ENCODE results near the gene GNA14.
"Not testable (repeated sequence)": the region's sequence is repeated elsewhere in the genome, so short reads cannot be mapped to it uniquely, and the experiment has no call there.

GNA14 gene

DNA sequence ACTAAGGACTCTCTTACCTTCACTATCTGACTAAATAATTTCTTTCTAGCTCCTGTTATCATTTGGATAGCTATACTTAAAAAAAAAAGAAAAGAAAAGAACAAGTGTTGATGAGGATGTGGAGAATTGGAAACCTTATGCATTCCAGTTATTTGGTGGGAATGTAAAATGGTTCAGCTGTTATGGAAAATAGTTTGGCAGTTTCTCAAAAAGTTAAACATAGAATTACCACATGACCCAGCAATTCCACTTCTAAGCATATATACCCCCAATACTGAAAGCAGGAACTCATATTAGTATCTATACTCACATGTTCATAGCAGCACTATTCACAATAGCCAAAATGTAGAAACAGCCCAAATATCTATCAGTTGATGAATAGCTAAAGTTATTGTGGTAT lies 61.1 kb downstream of the GNA14 start:
- no peak for DNase-seq

DNA sequence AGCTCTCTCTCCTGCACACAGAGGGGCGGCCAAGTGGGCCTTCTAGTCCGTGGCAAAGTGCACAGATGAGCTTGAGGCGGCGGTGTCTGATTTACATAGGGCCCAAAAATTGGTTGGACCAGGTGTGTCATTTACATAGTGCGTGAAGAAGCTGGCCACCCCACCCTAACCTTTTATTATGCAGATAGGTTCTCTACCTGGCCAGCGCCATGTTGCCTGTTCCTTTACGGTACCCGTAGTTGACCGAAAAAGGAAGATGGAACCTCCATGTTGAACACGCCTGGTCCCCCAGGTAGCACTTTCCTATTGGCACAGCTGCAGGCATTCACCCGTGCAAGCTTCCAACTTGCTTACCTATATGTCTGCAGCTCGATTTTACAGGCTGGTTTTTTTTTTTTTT lies 61.5 kb downstream of the GNA14 start:
- no peak for DNase-seq

DNA sequence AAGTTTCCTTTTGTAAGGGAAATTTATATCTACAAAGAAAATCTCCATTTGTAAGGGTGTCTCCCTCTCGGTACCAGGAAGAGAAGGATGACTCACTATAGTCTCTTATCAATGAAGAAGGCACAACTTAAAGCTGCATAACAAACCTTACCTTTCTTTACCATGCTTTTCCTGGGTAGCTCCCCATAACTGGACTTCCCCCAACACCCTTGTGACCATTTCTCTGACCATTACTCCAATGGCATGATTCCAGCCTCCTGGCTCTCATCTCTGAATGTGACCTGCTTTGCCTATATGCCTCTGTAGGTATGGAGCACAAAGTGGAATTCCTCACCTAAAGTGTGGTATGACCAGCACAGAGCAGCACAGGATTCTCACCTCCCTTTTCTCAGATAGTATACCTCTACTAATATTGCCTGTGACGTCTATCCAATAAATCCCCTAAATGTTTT lies 62.8 kb downstream of the GNA14 start:
- DNase-seq, result no peak

DNA sequence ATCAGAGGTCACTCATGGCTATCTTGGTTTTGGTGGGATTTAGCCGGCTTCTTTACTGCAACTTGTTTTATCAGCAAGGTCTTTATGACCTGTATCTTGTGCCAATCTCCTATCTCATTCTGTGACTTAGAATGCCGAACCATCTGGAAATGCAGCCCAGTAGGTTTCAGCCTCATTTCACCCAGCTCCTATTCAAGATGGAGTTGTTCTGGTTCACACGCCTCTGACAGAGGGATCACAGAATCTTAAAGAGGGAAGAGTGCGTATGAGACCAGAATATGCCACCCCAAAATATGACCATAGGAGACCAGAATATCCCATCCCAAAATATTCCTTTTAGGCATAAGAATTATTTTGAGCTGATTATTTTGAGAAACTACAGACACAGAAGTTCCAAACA lies 63.2 kb downstream of the GNA14 start:
- DNase-seq, result not testable (repeated sequence)

DNA sequence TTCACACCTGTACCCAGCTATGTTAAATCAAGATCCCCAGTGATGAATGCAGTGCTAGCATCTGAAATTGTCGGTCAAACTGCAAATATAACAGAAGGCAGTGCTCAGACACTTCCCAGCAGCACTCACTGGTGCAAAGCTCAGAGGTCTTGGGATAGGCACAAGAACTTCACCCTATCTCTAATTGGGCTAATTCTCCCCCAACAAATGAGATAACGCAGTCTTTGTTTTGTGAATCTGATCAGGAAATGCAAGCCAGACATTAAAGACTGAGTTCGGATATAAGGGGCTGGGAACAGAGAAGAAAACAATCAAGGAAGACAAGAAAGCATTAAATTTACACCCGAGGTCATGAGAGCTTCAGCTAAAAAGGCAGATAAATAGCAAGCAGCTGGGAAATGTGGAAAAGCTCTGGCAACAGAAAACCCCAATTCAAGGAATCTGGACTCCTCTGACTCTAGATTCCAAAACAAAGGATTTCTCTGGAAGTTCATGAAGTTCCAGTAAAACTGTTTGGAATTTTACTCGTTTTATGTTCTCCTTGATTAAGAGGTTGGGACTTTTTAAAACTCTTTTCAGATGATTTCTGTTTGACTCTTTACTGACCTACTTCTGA lies 65.1 kb downstream of the GNA14 start:
- DNase-seq, result no peak

DNA sequence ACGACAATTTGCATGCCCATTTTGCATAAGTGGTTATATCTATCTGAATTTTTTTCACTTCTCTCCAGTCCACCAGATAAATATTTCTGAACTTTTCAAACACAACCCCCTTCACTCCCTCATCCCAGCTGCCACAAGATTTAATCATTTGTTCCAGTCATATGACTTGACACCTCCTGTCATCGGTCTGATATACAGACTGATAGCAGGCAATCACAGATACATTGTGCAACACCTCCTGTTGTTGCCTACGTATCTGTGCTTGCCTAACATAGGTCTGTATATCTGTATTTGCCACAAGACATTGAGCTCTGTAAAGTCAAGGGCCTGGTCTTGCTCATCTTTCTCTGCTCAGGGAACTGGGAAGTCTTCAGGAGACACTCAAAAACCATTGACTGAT lies 65.6 kb downstream of the GNA14 start:
- no peak for DNase-seq

DNA sequence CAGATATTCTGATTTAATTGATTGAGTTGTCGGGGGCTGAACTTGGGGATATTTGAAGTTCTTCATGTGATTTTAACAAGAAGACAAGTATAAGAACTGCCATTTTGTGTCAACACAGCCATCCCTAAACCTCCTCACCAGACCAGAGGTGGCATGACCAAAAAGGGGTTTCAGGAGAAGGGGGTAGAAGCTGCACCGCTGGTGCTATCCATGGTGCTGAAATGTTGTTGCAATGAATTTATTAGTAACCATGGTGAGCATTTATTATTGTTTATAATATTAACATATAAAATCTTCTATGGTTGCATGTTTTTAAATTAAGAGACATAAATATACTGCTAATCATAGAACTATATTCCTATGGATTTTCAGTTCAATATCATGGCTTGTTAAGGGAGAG lies 72.3 kb downstream of the GNA14 start:
- DNase-seq, result no peak

DNA sequence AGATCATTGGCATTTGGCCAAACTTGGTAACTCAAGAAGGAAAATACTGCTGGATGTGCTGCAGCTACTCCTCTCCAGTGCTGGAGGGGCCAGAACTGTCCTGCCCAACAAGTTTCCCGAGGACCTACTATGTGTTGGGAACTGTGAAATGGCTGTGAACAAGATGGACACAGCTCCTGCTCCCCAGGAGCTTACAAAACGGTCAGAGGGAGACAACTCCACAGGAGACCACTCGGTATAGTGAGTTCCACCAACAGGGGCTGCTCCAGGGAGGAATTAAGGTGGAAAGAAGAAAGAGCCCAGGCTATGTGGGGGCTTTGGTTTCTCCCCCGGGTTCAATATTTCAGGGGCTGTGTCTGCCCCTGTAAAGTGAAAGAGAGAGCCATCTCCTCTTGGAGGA lies 78.8 kb downstream of the GNA14 start:
- DNase-seq, result no peak

DNA sequence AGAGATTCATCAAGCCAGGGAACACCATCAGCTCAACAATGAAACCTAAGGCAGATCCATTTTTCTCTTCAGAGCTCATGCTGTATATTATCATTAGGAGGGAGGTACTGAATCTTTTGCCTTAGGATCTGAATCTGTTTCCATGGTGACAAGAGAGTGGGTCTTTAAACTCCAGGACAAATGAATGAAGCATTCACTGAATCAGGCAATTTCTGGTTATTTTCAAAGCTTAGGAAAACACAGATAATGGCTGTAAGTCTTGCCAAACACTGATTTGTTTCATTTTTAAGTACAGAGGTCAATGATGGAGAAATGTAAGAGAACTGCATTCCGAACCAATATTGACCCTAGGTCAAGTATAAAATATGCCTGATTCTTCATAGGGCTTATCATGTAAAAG lies 84.9 kb downstream of the GNA14 start:
- no peak for DNase-seq

DNA sequence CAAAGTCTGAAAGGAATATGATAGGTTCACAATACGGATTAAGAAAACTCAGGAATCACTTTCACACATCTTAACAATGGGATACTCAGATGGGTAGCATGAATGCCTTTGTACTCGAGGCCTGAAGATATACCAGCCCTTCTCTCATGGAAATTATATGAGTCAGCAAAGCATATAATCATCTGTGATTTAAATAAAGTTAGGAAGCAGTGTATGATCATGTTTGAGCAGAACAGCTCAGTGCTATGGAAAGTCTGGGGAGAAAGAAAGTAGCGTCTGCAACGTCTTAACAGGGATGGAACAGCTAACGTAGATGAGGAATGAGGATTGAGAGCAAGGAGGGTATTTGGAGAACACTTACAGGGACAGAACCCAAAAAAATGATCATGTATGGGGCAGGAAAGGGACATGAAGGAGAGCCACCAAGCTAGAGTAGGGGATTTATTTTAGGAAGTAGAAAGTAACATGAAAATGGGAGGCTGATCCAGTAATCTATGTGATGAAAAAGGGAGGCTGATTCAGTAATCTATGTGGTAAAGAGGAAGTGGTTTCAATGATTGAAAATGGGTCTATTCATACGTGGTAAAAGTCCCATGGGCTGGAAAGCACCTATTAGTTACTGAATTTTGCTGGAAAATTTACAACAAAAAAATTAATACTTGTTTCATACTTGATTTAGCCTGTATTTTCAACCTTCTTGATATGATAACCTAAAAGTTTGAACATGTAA lies 85.9 kb downstream of the GNA14 start:
- no peak for DNase-seq

DNA sequence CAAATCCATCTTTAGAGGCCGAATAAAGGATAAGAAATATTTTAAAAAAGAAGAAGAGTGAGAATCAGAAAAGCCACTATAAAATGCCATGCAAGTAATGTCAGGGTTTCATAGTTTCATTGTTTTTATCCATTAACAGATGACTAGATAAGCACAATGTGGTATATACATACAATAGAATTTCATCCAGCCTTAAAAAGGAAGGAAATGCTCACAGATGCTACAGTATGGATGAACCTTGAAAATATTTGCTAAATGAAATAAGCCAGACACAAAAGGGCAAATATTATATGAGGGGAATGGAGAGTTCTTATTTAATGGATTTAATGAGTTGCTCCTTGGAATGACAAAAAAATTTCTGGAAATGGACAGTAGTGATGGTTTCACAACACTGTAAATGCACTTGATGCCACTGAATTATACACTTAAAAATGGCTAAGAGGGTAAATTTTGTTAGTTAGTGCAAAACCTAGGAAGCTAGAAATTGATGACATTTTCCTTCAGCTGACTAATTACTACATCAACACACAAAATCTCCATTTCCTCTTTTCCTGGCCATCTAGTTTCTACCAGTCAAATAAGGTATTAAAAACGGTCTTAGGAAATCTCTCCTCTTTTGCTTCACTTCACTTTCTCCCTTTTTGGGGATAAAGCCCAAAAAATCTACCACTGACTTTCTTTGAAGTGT lies 86.6 kb downstream of the GNA14 start:
- no peak for DNase-seq

DNA sequence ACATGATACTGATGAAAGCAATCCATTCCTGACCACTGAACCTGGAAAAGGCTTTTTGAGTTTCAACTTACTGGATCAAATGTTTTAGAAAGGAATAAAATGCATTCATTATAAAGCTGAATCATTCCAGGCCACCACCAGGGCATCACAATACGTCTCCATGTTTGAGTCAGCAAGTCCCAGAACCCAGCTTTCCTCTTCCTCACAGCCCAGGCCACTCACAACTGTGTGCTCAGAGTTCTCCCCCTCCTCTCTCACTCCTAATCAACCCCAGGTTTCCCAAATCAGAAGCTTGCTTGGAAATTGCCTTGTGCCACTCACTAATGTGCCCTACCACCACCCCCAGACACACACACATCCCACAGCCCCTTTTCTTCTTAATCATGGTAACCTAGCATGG lies 91.7 kb downstream of the GNA14 start:
- no peak for DNase-seq

DNA sequence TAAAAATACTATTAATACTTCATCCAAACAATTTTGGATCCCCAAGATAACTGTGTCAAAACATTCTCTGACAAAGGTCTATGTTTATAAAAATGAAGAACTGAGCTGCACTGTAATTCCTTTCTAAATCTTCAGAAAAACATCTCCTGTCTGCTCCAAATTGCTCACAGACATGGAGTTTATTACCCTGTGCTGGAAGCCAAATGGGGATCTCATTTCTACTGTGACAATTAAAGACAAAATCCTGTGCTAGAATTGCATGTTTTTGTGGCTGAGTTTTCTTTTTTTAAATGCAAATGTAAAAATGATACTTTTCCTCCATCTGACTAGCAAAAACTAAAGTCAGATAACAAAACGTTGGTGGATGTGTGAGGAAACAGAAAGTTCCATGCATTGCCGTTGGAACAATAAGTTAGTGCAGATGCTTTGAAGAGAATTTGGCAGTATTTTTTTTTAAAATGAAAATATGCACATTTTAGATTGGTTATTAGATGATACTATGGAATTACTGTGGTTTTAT lies 93.5 kb downstream of the GNA14 start:
- no peak for DNase-seq

DNA sequence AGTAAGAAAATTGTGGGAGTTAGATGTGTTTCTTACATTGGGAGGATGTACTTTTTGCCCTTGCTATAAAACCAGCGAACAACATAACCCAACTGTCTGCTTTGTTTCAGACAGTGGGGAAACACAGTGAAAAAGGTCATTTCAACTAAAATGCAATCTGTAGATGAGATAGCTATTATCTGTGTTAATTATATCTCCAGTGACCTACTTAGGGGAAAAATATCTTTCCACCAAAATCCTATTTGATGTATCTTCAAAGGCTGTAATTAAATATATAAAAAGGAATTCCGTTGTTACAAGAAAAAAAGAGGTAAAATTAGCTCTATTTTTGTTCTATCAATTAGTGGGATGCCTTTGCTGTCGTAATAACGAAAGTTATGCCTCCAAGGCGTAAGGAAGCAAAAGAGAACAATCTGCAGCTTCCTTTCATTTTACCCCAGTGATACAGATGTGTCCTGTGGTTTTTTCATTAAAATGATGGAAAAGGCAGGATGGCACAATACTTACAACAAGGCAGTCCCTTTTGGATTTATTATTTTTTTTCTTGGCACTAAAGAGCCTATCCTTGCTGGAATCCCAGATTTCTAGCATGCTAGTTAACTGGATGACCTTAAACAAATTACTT lies 100.9 kb downstream of the GNA14 start:
- no peak for DNase-seq

DNA sequence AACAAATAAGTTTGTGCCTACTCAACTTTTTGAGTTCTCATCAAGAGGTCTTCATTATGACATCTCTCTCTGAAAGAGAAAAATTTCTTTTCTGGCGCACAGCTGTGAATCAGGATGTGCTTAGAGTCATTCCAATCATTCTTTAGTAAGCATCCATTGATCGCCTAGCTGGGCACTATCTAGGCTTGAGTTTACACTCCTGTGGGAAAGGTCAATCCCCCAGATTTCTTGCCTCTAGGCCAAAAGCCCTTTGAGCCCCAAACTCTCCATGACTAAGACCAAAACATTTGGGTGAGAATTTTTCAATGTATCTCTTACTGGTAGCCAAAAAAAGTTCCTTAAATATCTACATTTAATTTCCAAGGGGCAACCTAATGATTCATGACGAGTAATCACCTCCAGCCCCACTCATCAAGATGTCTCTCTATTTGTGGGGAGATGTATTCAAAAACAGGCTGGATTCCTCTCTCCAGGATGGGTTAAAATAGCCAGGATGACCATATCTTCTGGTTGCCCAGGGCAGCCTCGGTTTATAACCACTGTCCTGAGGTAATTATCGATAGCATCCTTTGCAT lies 101.7 kb downstream of the GNA14 start:
- DNase-seq, result no peak

DNA sequence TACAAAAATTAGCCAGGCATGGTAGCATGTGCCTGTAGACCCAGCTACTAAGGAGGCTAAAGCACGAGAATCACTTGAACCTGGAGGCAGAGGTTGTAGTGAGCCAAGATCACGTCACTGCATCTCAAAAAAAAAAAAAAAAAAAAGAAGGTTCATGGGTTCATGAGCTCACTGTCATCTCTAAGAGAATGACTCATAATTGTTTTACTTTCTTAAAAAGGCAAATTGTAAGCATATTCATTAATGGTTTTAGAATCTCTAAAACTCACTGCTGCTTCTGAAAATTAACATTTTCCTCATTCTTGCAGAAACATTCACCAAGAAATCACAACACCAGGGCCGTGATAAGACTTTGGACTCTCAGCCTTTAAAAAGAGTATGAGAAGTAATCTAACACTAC lies 103.6 kb downstream of the GNA14 start:
- DNase-seq, result no peak

DNA sequence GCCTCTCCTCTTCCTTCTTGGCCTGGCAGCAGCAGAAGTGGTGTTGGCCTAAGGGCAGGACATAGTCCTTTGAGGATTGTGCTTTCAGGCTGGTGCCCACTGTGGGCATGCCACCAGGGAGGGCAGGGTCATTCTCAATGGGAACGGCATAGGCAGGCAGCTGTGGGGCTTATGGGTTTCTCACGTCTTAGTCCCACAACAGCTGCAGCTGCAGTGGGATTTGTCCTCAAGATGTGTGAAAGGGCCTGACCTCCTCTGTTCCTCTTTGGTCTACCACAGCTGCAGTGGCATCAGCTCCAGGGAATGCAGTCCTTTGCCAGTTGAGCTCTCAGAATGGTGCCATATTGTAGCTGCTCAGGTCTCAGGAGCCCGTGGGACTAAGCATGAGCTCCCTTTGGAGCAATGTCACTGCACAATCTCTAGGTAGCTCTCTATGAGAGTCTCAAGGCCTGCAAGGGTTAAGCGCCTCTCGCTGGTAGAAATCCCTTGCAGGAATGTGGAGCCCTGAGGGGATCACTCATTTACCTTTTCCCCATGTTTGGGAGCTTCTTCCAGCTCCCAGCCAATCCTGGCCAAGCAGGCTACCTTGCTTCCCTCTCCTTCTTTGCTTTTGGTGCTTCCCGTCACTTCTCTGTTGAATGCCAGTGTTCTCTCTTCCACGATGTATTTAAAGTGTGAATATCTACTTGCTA lies 104.8 kb downstream of the GNA14 start:
- DNase-seq, result no peak

DNA sequence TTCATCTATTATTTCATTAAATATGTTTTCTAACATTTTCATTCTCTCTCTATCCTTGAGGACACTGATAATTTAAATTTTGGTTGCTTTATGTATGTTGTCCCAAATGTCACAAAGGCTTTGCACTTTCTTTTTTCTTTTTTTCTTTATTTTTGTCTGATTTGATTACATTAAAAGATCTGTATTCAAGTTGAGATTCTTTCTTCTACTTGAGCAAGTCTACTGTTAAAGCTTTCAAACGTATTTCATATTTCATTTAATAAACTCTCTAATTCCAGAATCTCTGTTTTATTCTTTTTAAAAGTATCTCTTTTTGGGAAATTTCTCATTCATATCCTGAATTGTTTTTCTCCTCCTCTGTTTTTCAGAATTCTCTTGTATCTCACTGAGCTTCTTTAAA lies 106.5 kb downstream of the GNA14 start:
- DNase-seq, result no peak

DNA sequence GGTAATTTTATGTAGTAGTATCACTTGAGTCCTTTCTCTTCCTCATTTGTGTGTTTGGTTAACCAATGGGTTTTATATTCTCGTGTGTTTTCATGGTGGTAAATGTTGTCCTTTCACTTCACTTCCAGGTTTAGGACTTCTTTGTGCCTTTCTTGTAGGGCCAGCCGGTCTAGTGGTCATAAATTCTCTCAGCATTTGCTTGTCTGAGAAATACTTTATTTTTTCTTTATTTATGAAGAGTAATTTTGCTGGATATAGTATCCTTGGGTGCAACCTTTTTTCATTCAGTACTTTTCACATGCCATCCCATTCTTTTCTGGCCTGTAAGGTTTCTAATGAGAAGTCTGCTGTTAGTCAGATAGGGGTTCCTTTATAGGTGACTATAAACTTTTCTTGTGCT lies 107.1 kb downstream of the GNA14 start:
- no peak for DNase-seq

DNA sequence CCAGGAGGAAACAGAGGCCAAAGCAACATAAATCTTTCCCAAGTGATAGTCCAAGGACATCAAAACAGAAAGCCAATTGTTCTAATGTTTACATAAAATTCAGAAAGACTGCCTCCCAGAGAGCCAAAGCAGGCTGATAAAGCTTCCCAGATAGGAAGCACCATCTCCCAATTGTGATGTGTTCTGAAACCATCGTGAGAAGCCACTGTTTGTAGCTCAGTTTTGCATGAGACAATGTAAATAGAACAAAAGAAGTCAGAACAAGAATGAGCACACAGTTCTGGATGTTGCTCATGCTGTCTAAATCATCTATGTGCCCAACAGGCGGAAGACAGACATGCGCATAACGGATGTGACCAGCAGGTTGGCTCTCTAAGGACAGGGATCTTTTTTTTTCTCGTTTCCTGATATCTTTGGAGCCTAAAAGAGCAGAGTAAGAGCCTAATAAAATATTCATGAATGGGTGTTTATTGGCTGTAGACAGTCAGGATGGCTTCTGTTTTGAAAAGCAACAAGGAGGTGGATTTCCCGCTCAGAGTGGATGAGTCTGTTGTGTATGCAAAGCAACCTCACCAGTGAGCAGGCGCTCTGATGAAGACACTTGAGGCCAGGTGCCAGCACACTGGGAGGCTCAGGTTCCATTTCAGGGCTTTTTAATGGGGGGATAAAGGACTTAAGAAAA lies 113.6 kb downstream of the GNA14 start:
- DNase-seq, result no peak

DNA sequence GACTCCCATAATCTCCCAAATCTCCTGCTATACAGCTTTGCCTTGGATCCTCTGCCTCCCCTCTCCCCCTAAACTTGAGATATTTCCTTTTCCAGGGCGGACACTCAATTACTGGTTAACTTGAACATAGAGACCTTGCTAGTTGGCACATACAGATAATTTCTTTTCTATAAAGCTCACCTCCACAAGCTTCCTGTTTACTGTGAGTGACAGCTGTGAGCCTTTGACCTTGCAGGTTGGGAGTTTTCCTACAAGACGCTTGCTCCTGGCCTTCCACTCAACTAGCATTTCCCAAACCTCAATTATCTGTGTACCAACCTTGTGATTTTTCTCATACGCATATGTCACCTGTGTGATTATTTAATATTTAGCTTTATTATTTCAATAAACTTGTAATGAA lies 114.5 kb downstream of the GNA14 start:
- no peak for DNase-seq

DNA sequence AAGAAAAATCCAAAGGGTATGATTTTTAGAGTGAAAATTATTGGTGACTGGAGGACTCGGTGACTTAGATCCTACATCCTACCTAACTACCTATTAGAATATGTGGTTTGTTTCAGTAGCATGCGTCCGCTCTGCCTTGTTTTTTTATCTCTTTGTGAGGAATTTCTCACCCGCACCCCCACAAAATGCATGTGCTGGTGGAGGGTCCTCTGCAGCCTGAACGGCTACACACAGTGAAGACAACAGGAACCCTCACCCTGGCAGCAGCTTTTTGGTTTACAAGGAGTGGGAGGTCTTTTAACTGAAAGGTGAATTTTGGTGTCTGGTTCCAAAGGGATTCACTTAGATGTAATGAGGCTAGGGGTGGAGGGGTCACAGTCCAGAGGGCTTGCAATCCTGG lies 115.5 kb downstream of the GNA14 start:
- no peak for DNase-seq

Measured in stimulated activated CD4-positive, alpha-beta T cell treated with anti-CD3 and anti-CD28 coated beads, Interleukin-1b, Interleukin-23, amount 100 ng/mL, for 48 hours (primary cell).